HG03196 (cell line): ENCODE measurements around the gene HOXB13.

Experiments
- ATAC-seq: cut with Tn5 transposase; IDR thresholded peaks from one replicate; pipeline ENCODE4 v1.9.1; 2021; ENCODE audit not compliant: unreplicated experiment

HOXB13 gene

DNA sequence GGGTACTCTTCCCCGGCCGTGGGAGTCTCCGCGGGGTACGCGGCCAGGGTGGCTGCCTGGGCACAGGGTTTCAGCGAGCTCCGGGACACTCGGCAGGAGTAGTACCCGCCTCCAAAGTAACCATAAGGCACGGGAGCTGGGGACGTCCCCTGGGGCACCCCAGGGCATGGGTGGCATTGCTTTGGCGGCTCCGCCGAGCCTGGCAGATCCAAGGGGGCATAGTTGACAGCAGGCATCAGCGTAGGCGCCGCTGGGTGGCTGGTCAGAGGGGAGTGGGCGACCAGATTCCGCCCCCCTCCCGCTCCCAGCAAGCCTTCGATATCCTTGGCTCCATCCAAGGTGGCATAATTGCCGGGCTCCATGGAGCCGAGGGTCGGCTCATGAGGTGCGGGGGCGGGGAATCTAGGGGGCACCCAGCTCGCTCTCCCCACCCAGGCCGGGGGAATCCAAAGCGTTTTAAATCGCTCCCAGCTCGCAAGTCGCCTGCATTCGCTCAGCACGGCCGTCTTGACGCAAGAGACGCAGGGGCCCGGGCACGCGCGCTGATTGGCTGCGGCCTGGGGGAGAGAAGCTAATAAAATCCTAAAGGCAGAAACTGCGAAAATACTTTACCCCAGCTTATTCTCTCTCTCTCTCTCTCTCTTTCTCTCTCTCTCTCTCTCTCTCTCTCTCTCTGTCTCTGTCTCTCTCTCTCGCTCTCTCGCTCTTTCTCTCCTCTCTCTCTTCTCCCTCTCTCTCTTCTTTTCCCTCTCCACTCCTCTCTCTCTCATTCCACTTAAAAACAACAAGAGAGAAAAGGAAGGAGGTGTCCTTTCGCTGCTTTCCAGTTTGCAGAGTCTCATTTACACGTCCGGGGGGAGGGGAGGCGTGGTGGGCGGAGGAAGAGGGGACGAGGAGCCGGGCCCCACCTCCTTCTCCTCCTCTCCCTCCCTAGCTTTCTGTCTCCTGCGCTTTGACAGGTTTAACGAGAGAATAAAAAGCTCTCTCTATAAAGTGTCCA is at the start of gene HOXB13:
TSS of gene HOXB13 (minus strand) at position 519 of the 1,000 bp plus-strand sequence. CDS start at position 362, 157 bp downstream.
- ATAC-seq, result no peak

DNA sequence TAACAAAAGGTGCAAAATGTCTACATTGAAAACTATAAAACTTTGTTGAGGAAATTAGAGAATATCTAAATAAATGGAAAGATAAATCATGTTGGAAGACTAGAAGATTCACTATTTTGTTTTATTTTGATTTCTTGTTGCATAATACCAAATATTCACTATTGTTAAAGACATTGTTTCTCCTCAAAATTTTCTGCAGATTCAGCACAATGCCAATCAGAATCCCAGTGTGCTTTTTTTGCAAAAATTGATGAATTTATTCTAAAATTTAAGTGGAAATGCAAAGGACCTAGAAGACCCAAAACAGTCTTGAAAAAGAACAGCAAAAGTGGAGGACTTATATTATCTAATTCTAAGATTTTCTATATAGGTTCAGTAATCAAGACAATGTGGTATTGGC is 48.1 kb upstream of the HOXB13 start:
- no peak for ATAC-seq

DNA sequence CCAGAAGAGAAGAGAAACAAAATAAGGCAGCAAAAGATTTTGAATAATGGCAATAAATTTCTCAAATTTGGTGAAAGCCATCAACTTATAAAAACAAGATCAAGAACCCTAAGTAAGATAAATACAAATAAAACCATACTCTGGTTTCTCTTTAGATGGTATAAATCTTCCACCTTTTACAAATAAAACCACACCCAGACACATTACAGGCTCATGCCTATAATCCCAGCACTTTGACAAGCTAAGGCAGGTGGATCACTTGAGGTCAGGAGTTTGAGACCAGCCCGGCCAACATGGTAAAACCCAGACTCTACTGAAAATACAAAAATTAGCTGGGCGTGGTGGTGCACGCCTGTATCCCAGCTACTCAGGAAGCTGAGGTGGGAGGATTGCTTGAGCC is 44.7 kb upstream of the HOXB13 start:
- ATAC-seq, result no peak

DNA sequence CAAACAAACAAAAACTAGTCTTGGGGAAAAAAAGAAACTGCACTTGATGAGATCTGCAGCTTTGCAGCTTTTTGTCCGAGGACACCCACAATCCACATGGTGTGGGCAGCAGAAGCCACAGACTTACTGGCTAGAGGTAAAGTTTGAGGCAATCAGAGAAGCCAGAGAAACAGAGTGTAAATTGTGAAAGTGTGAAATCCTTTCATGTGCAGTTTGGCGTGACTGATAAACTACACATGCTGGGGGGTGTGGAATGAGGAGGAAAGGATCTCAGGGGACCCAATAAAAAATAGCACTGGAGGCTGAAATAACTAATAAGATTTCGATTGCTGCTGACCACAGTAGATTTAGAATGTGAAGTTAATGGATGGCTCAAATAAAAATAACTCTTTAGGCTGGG is 42.4 kb upstream of the HOXB13 start:
- no peak for ATAC-seq

DNA sequence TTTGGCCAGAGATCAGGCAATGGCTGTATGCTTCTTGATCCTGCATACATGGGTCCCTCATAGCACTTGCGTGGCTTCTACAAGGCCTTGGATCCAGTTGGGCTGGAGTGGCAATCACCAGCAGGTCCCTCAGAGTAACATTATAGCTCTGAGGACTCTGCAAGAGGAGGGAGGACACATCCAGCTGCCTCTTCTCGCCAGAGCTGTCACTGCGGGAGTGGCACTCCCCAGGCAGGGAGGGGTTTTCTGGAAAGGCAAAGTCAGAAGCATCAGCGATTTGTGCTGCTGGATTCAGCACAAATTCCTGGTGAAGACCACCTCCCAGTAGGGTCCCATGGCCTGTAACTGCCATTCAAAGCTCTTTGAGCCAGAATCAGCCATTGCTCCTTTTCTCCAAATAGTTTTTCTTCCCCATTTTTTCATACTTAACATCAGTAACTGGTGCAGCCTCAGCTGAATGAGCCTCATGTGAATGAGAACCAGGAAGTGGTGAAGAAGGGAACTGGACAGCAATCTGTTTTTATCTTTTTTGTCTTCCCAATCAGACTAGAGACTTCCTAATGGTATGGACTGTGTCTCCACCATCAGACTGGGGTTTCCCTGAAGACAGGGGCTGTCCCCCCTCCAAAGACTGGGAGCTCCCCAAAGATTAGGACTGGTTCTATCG is 40.6 kb upstream of the HOXB13 start:
- no peak for ATAC-seq

DNA sequence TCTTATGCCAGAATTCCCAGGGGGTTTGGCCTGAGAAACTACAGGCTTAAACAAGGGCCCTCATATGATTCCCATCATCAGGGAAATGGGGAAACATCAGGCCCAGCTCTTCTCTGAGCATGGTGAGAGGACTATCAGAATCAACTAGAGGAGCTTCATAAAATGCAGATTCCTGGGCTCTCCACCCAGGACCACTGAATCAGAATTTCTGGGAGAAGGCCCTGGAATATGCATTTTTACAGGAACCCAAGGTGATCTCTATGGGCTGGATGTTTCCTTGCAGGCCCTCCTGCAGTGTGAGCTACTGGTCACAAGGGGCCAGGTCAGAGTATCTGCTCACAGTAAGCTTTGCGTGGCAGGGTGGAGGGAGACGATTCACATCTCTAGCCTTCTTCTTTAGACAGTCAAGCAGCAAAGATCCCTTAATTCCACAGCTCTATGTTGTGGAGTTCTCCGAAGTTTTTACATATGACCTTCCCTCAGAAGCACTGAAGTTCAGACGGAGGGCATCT is 38.8 kb upstream of the HOXB13 start:
- ATAC-seq, result no peak

DNA sequence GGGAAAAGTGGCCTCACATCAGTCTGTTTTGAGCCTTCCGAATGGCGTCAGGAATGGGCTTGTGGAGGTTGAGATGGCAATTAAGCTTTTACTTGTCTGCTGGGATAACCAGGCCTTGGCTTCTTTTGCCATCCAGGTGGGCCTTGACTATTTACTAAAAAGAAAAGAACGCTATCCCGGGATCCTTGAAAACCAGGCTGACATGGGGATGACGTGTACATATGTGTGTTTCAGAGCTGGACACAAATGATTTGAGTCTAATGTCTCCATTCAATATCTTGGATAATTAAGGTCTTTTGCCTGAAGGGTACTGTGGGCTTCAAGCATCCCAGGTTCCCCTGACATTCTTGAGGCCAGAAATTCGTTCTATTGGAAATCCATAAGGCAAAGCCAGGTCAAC is 32.6 kb upstream of the HOXB13 start:
- no peak for ATAC-seq

DNA sequence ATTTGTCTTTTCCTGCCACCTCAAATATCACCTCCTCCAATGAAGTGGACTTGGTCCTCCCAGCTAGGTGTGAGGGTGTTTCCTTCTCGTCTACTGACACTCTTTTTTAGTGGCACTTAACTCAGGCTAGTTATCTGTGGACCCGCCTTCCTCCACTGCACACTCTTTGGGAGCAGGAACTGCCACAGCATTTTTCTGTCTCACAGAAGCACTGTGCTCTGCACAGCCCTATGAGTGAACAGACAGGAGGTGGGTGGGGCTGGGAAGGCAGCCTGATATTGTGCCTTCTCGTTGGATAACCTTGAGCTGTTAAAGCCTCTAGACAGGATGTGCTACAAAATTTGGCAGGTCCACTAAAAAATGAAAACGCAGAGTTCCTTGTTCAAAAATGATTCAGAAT is 31.9 kb upstream of the HOXB13 start:
- ATAC-seq, result no peak

DNA sequence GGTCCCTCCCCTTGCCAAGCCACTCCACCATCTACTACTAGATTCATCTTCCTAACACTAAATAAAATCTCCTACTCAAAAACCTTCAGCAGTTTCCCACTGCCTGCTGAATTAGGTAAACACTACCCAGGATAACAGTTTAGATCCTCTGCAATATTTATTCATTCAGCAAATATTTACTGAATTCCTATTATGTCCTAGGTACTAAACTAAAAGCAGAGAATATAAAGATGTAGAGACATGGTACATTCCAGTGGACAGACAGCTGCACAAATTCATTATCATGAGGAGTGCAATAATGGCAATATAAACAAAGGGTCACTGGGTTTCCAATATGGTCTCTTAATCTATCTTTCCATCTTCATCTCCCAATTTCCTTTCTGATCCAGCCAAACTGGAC is 30.7 kb upstream of the HOXB13 start:
- ATAC-seq, result no peak

DNA sequence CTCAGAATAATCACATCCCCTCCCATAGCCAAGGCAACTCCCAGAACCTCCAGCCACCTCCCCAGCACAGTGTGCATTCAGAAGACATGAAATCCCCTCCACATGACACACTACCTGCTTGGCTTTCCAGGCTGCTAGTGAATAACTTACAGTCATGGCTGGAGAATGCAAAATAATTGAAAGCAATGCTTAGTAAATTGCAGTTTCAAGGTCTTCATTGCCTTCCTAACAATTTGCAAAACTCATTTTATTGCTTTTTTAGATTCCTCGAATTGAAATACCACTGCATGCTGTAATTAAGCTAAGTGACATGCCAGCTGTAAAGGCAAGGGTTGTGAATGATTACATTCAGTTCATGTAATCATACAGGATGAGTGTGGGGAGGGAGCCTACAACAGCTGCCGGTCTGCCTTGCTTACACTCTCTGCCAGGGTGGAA is 29.0 kb upstream of the HOXB13 start:
- ATAC-seq, result no peak

DNA sequence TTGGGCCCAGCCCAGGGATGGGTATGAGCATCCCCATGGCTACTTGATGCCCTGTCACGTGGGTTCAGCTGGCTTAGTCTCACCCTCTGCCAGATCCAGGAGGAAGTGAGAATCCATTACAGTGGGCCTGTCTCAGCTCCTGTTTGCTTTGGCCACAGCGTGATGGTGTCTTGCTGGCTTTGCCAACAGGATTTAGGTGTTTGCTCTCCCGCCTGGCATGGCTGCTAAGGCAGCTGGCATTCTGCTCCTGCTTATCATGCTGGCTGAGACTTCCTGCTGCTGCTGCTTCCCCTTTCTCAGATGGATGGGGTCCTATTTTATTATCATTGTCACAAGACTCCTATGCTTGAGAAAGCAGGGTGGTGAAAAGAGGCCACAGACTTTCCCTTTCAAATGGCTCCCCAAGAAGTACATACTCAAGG is 28.3 kb upstream of the HOXB13 start:
- no peak for ATAC-seq

DNA sequence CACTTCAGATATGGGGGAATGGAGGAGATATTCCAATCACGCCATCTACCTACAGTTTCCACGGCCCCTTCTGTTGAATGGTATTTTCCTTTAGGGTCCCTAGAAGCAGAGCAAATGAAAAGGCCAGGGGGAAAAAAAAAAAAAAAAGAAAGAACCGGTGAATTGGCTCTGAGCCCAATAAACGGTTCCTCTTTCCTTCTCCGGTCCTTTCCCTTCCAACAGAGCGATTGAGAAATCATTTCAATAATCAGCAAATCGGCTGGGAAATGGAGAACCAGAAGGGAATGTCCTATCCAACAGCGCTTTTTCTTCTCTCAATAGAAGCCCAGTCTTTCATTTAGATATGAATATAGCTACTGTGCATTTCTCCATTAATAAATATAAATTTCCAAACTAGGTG is 26.8 kb upstream of the HOXB13 start:
- no peak for ATAC-seq

DNA sequence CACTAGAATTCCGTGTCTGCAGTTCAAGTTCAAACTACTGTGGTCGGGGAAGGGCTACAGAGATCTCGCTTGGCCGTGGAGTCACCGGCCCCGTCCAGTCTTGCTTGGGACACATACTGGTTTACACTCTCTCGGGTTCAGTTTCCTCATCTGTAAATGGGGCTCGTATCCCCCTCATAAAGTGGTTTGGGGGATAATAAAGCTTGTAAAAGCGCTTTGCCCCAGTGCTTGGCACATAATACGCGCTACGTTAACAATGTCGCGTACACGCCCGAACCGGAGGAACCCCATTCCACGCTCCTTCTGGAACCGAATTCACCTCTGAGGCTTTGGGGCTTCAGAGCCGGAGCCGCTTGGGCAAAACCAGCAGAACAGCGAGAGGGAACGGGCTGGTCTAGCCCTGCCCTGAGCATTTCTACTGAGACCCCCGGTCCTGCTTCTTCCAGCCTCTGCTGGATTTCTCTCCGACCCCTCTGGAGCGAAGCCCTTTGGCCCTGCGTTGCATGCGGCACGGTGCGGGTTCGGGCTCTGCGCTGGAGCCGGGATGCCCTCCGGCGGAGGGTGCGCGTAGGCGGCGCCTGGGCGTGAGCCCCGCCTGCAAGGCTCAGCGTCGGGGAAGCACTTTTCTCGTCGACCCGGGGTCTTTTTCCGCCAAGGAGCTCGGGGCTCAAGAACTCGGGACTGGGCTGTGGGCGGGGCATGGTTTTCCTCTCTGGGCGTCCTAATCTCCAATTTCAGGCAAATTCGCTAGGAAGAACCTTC is 26.1 kb upstream of the HOXB13 start:
- no peak for ATAC-seq

DNA sequence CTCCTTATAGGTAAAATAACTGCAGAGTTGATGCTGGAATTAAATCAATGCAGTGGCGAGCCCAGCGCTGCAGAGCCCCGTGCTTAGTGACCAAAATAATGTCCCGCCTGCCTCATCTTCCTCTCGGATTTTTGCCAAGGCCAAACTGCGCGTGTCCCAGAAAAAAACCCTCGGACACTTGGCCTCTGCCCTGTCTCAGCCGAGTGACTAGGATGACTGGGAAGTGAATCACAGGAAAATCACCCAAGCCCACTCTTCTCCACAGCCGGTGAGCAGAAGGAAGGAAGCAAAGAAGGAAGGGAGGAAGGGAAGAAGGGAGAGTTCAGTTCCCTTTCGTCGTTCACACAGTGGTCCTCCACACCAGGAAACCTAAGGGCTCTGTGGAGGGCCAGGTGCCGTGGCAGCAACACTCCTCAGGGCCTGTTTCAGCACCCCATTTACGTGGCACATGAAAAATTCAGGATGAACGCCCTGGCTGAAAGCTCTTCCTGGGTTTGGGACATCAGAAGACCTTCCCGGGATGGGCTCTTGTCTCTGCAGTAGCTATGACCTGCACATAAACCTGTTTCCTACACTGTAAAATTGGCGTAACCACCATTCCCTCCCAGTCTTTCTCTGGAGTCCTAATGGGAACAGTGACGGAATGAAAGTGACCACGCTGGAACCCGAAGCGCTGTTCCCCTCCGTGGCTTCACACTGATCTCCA is 25.4 kb upstream of the HOXB13 start:
- no peak for ATAC-seq

DNA sequence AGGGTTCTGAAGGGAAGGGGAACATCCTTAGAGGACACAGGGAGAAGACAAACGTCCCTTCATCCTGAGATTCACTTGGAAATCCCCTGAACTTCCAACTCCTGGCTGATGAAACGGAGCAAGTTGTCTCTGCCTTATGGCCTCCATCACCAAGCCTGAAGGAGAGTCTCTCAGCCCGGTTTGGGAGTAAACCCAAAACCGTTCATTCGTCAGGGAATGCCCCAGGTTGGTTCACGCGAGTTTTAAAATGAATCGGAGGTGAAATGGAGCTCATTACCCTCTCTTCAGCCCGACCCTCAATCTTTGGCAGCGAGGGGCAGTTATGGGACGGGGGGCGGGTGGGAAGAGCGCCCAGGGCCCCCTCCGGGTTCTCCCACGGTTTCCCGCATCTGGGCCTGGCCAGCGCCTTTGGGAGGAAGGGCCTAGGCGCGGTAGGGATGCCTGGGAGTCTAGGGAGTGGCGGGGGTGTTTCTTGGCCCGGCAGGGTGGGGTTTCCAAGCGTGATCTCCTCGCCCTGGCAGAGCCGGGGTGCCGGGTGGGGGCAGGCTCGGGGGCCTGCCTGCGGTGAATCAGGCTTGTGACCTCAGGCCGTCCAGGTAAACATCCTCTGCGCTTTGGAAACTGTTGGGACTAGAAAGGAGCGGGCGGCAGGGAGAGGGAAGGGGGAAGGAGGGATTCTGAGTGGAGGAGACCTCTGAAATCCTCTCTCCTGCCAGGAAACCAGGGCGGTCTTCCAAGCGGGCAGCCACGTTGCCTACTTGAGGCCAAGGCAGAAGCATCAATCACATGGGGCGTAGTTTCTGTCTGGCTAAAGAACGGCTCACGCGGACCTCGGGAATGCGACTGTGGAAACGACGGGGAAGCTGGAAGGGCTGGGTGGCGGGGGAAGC is 24.1 kb upstream of the HOXB13 start:
- no peak for ATAC-seq

DNA sequence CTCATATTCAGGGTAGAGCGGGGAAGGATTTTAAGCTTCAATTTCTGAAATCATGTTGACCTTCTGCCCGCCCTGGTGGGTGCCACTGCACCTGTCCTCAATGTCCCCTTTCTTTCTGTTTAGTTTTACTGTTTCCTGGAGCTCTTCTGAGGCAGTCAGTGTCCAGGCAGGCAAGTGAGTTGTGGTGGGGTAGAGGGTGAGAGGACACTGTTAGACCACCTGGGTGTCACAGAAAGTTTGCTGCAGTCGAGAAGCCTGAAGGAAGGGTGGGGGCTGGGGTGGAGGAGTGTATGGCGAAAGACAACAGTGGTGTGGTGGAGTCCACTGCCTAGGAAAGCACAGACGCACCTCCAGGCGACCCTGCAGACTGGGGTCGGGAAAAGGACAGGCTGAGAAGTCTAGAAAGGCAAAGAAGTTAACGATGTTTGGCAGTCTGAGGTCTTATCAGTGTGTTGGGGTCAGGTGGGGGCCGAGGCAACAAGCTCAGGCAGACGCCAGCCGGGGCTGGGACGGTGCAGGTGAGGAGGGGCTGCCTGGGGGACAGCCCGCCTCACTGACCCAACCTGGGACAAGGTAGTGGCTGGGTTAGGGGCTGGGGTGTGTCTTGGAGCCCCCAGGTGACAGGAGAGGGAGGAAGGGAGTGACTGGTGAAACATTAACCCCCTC is 23.3 kb upstream of the HOXB13 start:
- ATAC-seq, result no peak

DNA sequence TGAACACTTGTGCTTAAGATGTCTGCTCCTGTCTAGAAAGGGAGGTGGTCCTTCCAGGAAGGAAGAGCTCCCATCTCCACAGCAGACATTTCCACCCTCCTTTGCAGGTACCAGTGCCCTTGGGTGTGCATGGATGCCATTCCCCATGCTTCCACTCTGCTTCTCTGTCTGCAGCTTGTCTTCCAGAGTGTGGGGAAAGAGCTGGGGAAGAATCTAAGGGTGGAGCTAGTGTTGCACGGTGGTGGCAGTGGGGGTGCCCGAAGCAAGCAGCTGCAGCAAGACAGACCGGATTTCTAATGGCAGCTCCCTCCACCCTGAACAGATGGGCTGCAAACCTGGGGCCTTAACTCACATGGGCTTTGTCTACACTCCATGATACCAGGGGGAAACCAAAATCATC is 22.6 kb upstream of the HOXB13 start:
- ATAC-seq, result no peak

DNA sequence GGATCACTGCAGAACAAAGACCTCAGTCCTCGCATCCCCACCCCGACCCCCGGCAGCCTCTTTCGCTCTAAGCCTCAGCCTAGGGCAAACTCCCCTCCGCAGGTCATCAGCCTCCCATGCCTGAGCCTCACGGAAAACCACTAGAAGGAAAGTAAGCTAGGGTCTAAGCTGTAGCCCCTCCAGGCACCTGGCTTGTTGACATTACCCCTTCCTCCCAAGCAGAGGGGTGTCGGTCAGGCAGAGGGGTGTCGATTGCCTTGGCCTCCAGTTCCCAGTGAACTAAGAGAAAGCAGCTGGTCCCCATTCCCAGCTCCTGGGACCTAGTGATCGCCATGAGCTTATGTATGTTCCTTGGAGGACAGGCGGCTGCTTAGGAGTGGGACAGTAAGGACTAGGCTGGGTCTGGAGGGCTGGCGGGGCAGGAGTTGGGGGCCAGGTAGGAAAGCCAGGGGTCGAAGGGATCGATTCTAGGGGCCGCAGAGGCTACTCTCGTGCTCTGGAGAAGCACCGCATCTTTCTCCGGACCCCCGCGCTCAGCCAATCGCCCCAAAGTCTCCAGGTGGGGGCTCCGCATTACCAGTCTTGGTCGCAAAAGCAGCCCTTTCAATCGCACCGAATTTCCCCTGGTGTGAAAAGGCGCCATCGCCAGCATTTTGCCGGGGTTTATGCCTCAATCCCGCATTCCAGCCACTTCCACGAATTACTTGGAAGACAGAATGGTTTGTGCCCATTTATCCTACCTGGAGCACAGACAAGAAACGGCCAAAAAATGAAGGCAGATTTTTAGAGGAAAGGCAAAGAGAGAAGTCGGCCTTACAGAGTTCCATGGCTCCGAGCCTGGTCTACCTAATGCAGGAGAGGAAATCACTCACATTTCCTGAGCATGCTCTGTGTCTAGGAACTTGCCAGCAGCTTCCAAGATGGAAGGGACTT is 21.3 kb upstream of the HOXB13 start:
- no peak for ATAC-seq
